Measurements from ENCODE around the gene MCM5.

GRCh38 chr22:35380537-35381423, 19.2 kb upstream of the MCM5 start, which contains the start of gene HMOX1:
- TF ChIP-seq CEBPB (IDR thresholded peaks at IDR 0.05; ENCODE audit: low read depth) (peak; percentile 90), CTCF (IDR thresholded peaks at IDR 0.05 in 2 of 3, conservative IDR thresholded peaks at IDR 0.05 in 1 of 3; ENCODE audit: borderline replicate concordance in 1 of 3, insufficient read depth in 1 of 3, low read depth in 2 of 3, low read length in 2 of 3) (0 out of 6 replicates have a peak, but pooled peaks of 1 of the 3 experiments have one; percentile 7)

Measured in HCT116 (cell line).